HG02981 (cell line): ENCODE results near the gene NPR1.

Experiments used
- ATAC-seq: cut with Tn5 transposase; IDR thresholded peaks from one replicate; pipeline ENCODE4 v1.9.1; 2021; ENCODE audit warnings: mild to moderate bottlenecking, moderate library complexity; ENCODE audit not compliant: unreplicated experiment

The NPR1 gene

DNA sequence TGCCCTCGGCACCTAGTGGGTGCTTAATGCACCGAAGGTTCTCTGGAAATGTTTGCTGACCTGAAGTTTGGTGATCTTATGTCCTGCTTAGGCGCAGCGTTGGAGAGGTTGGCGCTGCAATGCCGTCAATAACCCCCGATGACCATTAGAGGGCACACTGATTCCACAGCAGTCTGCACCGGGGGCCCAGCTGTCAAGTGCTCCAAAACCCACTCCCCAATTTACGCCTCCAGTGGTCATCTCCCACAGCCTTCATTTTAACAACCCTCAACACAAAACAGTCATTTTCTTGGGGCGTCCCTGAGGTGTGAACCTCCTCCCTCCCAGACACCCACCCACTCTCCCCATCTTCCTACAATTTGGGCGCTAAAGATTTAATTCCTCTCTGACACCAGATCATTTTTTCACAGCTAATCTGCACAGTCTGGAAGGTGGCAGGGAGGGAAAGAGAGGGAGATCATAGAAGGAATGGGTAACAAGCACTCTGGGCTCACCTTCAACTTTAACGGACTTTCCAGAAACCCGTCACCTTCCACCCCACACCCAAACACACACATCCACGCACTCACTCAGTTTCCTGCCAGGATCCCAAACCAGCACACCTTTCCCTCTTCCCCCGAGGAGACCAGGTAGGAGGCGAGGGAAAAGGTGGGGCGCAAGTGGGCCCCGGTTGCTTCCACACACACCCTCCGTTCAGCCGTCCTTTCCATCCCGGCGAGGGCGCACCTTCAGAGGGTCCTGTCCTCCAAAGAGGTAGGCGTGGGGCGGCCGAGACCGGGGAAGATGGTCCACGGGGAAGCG is 570 bp upstream of the NPR1 start:
- ATAC-seq: no peak

DNA sequence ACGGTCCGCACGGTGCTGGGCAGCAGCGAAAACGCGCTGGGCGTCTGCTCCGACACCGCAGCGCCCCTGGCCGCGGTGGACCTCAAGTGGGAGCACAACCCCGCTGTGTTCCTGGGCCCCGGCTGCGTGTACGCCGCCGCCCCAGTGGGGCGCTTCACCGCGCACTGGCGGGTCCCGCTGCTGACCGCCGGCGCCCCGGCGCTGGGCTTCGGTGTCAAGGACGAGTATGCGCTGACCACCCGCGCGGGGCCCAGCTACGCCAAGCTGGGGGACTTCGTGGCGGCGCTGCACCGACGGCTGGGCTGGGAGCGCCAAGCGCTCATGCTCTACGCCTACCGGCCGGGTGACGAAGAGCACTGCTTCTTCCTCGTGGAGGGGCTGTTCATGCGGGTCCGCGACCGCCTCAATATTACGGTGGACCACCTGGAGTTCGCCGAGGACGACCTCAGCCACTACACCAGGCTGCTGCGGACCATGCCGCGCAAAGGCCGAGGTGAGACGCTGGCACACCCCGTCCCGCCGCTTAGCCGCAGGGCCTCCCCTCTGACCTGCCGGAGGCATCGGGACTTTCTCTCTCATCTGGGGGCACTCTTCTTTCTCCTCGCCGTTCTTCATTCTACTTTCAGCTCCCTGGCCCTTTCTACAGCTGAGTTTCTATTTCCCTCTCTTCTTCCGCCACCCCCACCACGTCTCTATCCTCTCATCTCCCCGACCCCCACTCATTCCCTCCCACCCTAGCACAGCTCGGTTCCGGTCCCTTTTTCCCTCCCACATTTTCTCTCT is 1.0 kb downstream of the NPR1 start:
- ATAC-seq: no peak

DNA sequence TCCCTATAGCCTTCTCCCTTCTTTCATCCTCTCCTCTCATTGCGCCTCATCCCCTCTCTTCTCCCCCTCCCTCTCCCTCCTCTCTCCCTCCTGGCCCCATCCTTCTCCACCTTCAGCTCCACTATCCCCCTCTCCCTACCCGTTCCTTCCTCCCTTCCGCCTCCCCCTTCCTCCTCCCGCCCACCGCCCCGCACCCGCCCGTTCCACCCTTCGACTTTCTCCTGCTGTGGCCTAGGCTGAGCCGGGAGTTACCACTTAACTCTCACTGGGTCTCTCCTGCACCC is 1.6 kb downstream of the NPR1 start:
- no peak for ATAC-seq

DNA sequence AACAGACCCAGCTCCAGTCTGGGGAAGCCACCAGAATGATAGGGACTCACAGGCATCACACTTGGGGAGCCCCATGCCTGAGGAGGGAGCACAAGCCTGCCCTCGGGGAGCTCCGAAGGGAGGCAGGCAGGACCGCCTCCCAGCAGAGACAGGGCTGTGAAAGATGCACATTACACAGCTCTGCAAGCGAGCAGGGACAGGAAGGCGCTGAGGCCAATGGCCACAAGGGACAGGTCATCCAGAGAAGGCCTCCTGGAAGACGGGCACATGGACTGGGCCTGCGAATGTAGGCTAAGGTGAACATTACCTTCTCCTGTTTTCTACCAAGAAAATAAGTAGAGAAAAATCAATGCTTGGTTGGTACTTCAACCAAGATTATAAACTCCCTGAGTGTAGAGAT is 4.2 kb downstream of the NPR1 start:
- ATAC-seq: no peak

DNA sequence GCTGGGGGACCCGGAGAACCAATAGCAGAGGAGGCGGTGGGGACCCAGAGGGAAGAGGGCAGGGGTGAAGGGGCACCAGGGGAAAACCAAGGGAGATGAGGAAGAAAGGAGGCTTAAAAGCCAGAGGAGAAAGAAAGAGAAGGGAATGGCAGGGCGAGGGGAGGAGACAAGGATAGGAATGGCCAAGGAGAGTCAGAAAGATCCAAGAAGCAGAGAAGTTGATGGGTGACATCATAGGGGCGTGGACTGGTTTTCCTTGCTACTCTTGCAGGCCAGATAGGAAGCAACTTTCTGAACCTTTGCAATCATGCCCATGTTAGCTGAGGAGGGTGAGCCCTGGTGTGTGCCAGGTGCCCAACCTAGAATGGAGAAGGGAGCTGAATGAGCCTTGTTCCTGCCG is 5.4 kb downstream of the NPR1 start:
- ATAC-seq: no peak

DNA sequence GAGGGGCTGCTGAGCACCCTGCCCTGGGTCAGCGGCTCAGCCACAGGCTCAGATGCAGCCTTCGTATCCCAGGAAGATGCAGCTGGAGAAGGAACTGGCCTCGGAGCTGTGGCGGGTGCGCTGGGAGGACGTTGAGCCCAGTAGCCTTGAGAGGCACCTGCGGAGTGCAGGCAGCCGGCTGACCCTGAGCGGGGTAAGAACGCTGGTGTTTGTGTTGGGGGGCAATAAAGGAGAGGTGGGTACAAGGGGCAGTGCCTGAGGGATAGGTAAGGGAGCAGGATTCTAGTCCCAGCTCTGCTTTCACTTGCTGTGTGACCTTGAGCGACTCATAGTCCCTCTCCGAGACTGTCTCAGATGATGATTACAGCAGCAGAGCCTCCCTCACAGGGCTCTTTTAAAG is 6.4 kb downstream of the NPR1 start:
- no peak for ATAC-seq

DNA sequence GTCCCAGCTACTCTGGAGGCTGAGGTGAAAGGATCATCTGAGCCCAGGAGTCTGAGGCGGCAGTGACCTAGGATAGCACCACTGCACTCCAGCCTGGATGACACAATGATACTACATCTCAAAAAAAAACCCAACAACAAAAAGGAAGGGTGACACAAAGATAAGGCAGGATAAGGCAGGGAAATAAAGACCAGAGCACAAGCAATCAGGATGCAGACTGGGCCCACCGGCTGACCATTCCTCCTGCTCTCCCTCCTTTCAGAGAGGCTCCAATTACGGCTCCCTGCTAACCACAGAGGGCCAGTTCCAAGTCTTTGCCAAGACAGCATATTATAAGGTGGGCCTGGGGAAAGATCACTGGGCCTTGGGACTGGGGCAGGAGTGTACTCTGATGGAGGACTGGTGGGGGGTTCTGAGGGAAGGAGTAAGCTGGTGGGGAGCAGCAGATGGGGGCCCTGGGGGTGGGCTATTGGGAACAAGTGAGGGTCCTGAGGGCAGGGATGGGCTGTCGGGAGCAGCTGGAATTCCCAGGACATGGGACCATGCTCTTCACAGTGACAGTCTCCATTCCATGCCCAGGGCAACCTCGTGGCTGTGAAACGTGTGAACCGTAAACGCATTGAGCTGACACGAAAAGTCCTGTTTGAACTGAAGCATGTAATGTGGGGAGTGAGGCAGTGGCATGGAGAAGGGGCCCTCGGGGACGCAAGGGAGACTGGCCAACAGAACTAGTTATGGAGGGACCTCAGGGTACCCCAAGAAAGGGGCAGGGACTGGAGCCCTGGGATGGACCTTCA is 7.3 kb downstream of the NPR1 start:
- ATAC-seq: no peak

DNA sequence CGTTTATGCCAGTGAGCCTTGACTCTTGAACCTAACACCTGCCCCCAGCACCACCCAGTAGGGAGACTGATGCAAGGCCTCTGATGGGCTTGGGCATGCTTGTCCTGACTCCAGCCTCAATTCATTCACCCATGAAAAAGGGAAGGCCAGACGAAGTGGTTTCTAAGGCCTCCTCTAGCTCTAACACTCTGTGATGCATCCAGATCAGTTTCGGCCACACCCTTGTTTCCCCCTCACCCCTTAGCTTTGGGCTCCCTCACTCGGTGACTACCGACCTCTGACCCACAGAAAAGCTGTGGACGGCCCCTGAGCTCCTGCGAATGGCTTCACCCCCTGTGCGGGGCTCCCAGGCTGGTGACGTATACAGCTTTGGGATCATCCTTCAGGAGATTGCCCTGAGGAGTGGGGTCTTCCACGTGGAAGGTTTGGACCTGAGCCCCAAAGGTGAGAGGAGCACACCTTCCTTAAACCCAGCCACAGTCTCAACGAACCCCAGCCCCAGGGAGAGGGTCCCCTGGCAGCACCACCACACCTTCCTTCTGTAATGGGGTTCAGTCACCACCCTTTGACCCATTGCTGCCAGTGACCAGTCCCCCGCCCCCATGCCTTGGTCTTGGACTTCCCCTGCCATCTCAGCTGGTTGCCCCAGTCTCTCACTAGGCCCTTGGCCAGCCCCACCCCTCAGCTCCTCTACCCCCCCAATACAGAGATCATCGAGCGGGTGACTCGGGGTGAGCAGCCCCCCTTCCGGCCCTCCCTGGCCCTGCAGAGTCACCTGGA is 9.0 kb downstream of the NPR1 start:
- ATAC-seq: no peak

DNA sequence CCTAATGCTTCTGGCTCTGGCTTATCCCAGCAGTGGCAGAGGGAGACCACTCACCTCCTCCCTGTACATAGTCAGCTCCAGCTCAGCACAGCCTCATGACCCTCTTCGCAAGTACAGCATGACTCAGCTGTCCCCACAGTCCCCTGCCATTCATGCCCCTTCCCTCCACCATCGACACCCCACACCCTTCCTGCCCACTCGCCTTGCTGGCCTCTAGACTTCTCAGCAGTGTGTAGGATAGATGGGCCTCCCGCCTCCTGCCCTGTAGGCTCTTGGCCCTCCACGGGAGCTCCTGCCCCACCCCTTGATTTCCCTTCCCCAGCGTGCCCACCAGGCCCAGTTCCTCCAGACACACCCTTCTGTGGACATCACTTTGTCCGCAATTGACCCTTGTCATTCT is 9.8 kb downstream of the NPR1 start:
- no peak for ATAC-seq

DNA sequence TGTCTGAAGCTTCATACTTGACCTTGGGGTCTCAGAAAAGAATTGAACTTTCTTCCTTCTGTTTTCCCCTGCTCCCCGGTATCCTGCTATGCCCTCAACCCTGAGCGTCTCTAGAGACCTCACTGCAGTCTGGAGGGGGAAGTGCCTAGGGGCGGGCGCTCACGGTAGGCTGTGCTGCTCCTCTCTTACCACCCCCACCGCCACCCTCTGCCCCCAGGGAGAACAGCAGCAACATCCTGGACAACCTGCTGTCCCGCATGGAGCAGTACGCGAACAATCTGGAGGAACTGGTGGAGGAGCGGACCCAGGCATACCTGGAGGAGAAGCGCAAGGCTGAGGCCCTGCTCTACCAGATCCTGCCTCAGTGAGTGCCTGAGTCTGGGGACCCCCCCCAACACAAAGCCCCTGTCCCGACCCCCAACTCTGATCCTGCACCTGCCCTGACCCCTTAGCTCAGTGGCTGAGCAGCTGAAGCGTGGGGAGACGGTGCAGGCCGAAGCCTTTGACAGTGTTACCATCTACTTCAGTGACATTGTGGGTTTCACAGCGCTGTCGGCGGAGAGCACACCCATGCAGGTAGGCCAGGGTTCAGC is 10.3 kb downstream of the NPR1 start:
- no peak for ATAC-seq

DNA sequence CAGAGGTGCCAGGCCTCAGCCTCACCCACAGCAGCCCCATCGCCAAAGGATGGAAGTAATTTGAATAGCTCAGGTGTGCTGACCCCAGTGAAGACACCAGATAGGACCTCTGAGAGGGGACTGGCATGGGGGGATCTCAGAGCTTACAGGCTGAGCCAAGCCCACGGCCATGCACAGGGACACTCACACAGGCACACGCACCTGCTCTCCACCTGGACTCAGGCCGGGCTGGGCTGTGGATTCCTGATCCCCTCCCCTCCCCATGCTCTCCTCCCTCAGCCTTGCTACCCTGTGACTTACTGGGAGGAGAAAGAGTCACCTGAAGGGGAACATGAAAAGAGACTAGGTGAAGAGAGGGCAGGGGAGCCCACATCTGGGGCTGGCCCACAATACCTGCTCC is 15.0 kb downstream of the NPR1 start:
- ATAC-seq: no peak

DNA sequence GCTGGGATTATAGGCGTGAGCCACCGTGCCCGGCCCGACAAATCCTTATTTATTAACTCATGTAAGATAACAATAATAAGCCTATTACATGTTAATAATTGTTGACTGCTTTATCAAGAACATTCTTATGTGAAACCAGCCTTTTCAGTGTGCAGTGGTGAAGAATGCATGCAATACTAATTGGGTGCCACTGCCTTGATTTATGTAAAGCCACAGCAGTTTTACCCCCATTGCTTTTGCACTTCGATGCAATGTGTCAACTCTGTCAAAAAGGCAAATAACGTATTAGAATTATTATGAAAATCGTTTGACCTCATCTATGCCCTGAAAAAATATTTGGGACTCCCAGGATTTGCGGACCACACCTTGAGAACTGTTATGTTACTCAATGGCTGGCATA is 18.3 kb downstream of the NPR1 start:
- ATAC-seq: no peak

DNA sequence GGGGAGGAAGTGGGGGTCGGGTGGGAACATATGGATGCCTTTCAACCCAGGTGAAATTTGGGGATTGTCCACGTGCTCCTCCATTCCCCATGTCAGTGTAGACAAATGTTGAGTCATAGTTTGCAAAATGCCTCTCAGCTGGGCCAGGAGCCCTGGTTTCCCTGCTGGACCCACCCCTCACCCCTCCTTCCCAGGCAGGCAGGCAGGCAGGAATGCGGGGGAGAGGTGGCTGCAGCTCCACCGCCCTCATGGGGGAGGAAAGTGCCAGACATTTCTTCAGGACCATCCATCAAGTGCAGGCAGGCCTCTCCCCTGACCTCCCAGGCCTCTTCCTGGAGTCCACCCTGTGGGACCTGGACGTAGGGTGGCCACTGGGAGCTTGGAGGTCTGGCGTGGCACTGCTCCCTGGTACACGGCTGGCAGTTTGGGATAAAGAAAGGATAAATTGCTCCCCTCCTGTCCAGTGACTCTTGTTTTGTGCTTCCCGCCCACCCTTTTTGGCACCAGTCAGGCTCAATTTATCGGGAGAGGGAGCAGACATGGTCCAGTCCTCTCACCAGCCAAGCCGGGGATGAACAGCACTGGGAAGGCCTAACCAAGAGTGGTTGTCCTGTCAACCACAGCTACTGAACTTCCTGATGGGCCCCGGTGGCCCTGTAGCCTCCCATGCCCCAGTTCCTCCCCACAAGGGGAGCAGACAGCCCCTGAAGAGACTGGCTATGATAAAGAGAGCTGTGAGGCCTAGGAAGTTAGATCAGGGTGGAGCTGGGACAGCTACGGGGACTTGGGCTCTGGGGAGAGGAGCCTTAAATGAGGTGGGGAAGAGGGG is 18.9 kb downstream of the NPR1 start:
- no peak for ATAC-seq

DNA sequence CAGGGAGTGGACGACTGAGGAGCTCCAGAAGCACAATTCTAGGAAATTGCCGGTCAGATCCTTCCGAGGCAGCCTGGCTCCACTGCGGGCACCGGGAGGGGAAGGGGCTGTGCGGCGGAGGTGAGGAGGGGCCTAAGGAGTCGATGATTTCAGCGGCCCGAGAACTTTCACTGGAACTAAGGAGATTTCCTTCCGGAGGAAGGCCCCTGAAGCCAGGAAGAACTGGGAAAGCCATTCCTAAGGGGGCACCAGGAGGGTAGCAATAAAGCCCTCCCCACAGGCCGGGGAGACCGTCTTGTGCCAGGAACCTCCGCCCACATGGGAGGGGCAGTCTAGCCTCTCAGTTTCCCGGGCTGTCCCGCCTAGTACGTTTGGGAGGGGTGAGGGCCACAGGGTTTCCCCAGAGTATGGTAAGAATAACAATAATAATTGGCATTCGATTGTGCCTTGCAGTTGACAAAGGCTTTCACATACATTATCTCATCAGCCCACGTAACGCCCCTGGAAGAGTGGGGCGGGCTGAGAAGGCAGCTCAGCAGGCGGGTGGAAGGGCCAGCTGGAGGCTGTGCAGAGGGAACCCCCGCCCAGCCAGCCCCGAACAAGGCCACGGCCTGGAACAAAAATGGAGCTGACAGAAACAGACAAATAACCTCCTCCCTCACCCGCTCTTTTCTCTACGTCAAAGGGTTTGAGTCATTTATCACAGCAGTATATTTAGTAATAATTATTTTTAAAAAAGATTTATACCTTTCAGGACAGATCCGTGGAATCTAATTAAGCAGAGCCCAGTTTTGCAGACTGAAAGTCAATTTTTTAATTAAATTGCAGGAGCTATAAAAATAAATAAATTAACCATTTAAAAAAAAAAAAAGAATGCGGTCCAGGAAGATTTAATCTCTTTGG is 19.8 kb downstream of the NPR1 start:
- no peak for ATAC-seq

DNA sequence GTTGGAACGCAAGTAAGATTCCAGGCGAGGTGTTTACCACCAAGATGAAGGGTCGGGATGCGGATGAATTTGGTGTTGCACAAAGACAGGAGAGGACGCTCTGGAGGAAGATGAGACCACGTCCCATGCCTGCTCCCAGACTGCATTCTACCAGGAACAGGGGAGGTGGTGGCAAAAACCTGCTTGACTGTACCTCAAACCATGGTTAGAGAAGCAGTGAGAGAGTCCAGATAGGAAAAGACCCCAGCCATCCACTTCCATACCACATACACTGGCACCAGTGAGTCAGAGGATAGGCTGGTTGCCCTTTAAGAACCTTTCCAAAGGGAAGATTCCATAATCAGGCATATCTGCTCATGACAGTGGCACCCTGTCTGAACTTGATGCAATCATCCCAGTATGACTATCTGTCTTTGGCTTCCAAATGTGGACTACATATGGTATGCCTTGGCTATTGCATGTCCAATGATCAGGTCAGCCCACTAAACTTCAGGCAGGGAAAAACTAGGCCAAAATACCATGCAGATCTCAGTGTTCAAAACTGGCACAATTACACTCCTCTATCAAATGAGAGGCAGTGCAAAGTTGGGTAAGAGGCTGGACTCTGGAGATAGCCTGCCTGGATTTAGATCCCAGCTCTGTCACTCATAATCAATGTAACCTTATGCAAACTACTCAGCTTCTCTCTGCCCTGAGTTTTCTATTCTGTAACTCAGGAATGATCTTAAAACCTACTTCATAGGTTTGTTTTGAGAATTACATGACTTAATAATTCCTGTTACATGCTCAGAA is 20.6 kb downstream of the NPR1 start:
- ATAC-seq: no peak

DNA sequence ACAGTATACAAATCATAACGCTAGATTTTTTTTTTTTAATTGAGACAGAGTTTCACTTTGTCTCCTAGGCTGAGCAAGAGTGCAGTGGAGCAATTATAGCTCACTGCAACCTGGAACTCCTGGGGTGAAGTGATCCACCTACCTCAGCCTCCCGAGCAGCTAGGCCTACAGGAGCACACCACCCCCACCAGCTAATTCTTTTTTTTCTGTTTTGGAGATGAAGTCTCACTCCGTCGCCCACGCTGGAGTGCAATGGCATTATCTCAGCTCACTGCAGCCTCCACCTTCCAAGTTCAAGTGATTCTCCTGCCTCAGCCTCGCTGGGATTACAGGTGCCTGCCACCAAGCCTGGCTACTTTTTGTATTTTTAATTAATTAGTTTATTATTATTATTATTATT is 21.3 kb downstream of the NPR1 start:
- ATAC-seq: no peak

DNA sequence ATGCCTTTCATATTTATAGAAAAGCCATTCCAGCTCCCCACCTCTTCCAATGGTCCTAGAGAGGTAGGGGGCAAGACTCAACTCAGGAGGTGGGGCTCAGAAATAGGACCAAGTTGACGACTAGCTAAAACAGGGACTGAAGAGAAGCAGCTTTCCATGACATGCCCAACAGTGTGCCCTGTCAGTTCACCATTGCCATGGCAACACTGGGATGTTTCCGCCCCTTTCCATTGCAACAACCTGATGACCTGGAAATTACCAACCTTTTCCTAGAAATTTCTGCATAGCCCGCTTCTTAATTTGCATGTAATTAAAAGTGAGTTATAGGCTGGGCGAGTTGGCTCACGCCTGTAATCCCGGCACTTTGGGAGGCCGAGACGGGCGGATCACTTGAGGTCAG is 27.0 kb downstream of the NPR1 start:
- ATAC-seq: no peak

DNA sequence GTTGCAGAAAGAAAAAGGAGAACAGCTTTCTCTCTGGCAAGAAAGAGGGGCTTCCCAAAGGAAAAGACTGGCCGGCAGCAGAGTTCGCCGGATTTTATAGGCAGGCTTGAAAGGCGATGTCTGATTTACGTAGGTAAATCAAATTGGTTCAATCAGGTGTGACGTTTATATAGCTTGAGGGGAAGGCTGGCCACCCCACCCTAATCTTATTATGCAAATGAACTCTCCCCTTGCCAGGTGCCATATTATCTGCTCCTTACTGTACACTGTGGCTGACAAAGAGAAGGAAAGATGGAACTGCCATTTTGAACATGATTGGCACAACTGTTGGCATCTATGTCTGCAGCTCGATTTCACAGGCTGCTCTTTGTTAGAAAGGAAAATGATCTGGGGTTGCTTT is 32.5 kb downstream of the NPR1 start:
- ATAC-seq: no peak
